Upper lobe of left lung (tissue), 6 donors: ENCODE results near the gene GAREM2. TPM values are rescaled to one million over a fixed set of nuclear protein-coding genes. Genes with fewer than 3 reads are reported as not detected.

Source experiments
- ATAC-seq, 2 donors: fragments of 200-7000 bp; cut with Tn5 transposase; one replicate each; pipeline ENCODE4 v1.9.1; 2022; ENCODE audit warnings: mild to moderate bottlenecking in 2 of 2, moderate library complexity in 2 of 2; ENCODE audit not compliant: low FRiP score in 2 of 2
- DNase-seq, 2 donors: peaks; one replicate each; pipeline ENCODE4 v3.0.0-alpha.2; 2019 to 2020
- H3K27ac ChIP-seq, 4 donors: fragments of 200-600 bp; sonication (generic); one replicate each; pipeline ENCODE4 v1.5.1; 2016 to 2019
- H3K27me3 ChIP-seq, 4 donors: fragments of 200-600 bp; sonication (generic); one replicate each; pipeline ENCODE4 v1.5.1; 2017 to 2019
- H3K36me3 ChIP-seq, 4 donors: fragments of 200-600 bp; sonication (generic); one replicate each; pipeline ENCODE4 v1.5.1; 2016 to 2019
- H3K4me1 ChIP-seq, 4 donors: fragments of 200-600 bp; sonication (generic); one replicate each; pipeline ENCODE4 v1.5.1; 2018 to 2019
- H3K4me3 ChIP-seq, 4 donors: fragments of 200-600 bp; sonication (generic); one replicate each; pipeline ENCODE4 v1.5.1; 2017 to 2019; ENCODE audit warnings: mild to moderate bottlenecking in 2 of 4, moderate library complexity in 1 of 4
- H3K9me3 ChIP-seq, 4 donors: fragments of 200-600 bp; sonication (generic); one replicate each; pipeline ENCODE4 v1.5.1; 2018 to 2019
- EP300 ChIP-seq, 4 donors: sonication (generic); formaldehyde crosslinking; IDR thresholded peaks; one replicate each; pipeline ENCODE4 v1.5.1; 2017; ENCODE audit warnings: antibody characterized with exemption in 4 of 4, control low read depth in 2 of 4
- POLR2A ChIP-seq, 4 donors: fragments of 450-650 bp; IDR thresholded peaks; one replicate each; pipeline ENCODE4 v1.5.1; 2016 to 2017; ENCODE audit warnings: antibody characterized with exemption in 4 of 4, mild to moderate bottlenecking in 2 of 4
- POLR2AphosphoS5 ChIP-seq, 2 donors: sonication (generic); formaldehyde crosslinking; IDR thresholded peaks; one replicate each; pipeline ENCODE4 v1.5.1; 2017; ENCODE audit warnings: antibody characterized with exemption in 2 of 2
- WGBS, 2 donors: methylation state at CpG; one replicate each; pipeline ENCODE4 v1.1.5; 2017 to 2018; 5-methylcytosine and 5-hydroxymethylcytosine counted together
- total RNA-seq, 6 donors: library from RNA; depleted of rRNA in 4 of 6; stranded (reverse); fragments of >200 nt in 4 of 6; gene quantifications; one replicate each; pipeline versions ENCODE4 v1.1.0 to v1.2.1, GENCODE V29; 2016 to 2021
- TF ChIP-seq, protein P1 (sequence below), 6 experiments: fragments of 450-650 bp in 4 of 6; fragments of 200-600 bp in 2 of 6; sonication (generic) in 2 of 6; IDR thresholded peaks; one replicate each; pipeline ENCODE4 v1.5.1; 2016 to 2019; ENCODE audit warnings: antibody characterized with exemption in 6 of 6
- donor health status: DM: no; HTN: no; CAD: no; lungs with moderate emphysema.
- donor health status: DM: no; HTN: yes; CAD: no; lungs with severe emphysema.

GAREM2 gene
- total RNA-seq, 6 donors from 2014 or later = 0.22 to 2.6 (median 0.49) TPM; not detected in 1

DNA sequence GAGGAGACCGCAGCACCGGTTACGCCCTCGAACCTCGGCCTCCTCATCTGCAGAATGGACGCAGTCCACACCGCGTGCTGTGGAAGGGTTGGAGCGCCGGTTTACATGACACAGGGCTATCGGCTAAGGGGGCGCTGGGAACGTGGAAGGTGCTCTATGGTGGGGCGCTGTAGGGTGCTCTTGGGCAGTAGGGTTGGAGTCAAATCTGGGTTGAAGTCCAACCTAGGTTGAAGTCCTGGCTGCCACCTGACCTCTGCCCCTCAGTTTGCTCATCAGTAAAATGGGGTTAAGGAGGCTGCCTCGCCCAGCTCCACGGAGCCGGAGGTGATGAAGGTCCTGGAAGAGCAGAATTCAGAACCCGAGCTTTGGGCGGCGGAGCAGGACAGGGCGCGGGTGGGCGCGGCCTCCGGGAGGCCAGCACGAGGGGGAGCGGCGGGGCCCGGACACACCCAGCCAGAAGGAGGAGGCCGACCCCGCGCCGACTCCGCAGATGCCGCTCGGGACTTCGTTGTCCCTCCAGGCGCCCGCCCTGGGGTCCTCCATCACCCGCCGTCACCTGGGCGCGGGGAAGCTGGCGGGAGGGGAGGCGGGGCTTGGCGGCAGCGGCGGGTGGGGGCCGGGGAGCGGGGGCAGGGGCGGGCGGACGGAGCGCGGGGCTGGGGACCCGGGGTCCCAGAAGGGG is 558 bp upstream of the GAREM2 start:
- Histone ChIP-seq H3K36me3 (no peaks in the 10 kb centered on the region), H3K4me3 (peak overlapping the region in 3 of 4 donors; percentile 33 to 47 (median 46)), H3K9me3 (no peaks in the 10 kb centered on the region), H3K4me1 (peaks cover 10 to 24% (median 15%) of the 10 kb centered on the region in 4 donors), H3K27me3 (peaks cover 0 to 29% (median 20%) of the 10 kb centered on the region in 4 donors), H3K27ac (no peak overlapping the region)
- TF ChIP-seq, protein P1, sequence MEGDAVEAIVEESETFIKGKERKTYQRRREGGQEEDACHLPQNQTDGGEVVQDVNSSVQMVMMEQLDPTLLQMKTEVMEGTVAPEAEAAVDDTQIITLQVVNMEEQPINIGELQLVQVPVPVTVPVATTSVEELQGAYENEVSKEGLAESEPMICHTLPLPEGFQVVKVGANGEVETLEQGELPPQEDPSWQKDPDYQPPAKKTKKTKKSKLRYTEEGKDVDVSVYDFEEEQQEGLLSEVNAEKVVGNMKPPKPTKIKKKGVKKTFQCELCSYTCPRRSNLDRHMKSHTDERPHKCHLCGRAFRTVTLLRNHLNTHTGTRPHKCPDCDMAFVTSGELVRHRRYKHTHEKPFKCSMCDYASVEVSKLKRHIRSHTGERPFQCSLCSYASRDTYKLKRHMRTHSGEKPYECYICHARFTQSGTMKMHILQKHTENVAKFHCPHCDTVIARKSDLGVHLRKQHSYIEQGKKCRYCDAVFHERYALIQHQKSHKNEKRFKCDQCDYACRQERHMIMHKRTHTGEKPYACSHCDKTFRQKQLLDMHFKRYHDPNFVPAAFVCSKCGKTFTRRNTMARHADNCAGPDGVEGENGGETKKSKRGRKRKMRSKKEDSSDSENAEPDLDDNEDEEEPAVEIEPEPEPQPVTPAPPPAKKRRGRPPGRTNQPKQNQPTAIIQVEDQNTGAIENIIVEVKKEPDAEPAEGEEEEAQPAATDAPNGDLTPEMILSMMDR (IDR thresholded peaks at IDR 0.05) = no peak
- TF ChIP-seq POLR2AphosphoS5 (IDR thresholded peaks at IDR 0.05) = no peak
- no peak for TF ChIP-seq EP300 (IDR thresholded peaks at IDR 0.05)
- TF ChIP-seq POLR2A (IDR thresholded peaks at IDR 0.05) = no peak
- WGBS, 2 donors = 25 to 68% methylated on average over 14 to 39 of the region's 56 CpGs
- peak in 1 of 2 donors; percentile 83 for DNase-seq
- ATAC-seq = no peak

DNA sequence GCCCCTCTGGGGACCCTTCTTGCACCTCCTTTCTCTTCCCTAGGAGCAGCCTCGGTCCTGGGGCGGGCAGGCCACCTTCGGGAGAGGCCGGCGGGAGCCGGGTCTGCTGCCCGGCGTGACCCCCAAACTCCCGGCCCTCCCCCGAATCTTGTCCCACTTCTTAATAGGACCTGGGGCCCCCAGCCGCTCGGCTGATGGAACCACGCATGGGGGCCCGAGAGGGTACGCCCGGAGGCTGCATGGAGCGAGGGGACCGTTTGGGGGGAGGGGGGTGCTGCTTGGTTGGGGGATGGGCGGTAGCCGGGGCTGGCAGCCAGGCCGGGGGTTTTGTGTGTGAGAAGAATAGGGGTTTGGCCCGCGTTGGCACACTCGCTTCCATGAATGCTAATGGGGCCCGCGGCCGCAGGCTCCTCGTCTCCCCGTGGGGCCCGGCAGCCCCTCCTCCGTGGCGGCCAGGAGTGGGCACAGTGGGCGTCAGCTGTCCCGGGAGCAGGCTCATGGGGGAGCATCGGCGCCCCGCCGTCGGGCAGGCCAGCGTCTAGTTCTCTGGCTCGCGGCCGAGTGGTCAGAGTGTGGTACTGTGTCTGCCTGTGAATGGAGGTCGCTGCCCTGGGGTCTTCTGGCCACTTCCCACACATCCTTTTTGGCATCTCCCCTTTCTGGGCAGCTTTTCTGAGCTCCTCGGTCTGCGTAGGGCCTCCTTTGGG is 1.0 kb downstream of the GAREM2 start:
- H3K27ac ChIP-seq = no peak overlapping the region
- no peak for TF ChIP-seq POLR2AphosphoS5 (IDR thresholded peaks at IDR 0.05)
- no peak for TF ChIP-seq POLR2A (IDR thresholded peaks at IDR 0.05)
- no peak for TF ChIP-seq EP300 (IDR thresholded peaks at IDR 0.05)
- TF ChIP-seq, protein P1 (IDR thresholded peaks at IDR 0.05) = no peak
- DNase-seq (peak; percentile 10 to 82), ATAC-seq (peak in 1 of 2 donors; percentile 5)
- H3K9me3 ChIP-seq = no peaks in the 10 kb centered on the region
- no peaks in the 10 kb centered on the region for H3K36me3 ChIP-seq
- WGBS, 2 donors = 18 to 20% methylated on average over 11 to 43 of the region's 46 CpGs
- H3K4me3 ChIP-seq = peak overlapping the region in 3 of 4 donors; percentile 33 to 47 (median 45)
- H3K4me1 ChIP-seq = peaks cover 10 to 30% (median 17%) of the 10 kb centered on the region in 4 donors
- peaks cover 0 to 33% (median 21%) of the 10 kb centered on the region in 4 donors for H3K27me3 ChIP-seq

DNA sequence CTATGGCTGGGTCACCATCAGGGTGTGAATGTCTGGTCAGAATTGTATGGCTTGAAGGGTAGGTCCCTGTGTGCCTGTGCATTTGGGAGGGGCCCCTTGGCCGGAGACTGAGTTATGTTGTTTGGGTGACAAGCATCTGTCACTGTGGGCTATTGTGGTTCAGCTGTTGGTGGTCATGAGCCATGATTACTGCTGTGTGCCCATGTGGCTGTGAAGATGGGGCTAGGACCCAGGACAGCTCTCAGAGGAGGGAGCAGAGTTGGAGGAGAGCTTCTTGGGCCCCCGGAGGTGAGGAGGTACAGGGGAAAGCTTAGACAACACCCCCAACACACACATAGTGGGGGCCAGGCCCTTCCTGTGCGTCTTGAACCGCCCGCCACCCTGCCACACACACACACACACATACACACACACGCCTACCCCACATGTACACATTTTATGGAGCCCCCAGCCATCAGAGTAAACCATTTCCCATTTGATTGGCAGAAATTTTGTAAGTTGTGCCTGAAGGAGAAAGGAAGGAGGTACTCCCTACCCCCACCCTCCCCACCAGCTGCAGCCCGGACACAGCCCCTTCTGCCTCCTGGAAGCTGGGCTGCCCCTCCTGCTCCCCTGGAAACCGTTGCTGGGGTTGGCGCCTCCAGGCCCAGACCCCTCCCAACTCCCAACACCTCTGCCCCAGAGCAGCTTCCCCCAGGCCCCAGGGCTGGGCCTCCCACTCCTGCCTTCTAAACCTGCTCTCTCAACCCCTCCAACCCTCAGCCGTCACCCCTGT is 2.0 kb downstream of the GAREM2 start:
- peak in 1 of 2 donors; percentile 14 for DNase-seq
- TF ChIP-seq EP300 (IDR thresholded peaks at IDR 0.05) (no peak), POLR2A (IDR thresholded peaks at IDR 0.05) (no peak), POLR2AphosphoS5 (IDR thresholded peaks at IDR 0.05) (no peak)
- no peak for ATAC-seq
- Histone ChIP-seq H3K27me3 (peaks cover 0 to 43% (median 24%) of the 10 kb centered on the region in 4 donors), H3K4me1 (peaks cover 16 to 40% (median 25%) of the 10 kb centered on the region in 4 donors), H3K27ac (no peak overlapping the region), H3K36me3 (no peaks in the 10 kb centered on the region), H3K9me3 (no peaks in the 10 kb centered on the region), H3K4me3 (no peak overlapping the region)
- 73 to 81% methylated on average over 7 to 10 of the region's 10 CpGs for WGBS, 2 donors

DNA sequence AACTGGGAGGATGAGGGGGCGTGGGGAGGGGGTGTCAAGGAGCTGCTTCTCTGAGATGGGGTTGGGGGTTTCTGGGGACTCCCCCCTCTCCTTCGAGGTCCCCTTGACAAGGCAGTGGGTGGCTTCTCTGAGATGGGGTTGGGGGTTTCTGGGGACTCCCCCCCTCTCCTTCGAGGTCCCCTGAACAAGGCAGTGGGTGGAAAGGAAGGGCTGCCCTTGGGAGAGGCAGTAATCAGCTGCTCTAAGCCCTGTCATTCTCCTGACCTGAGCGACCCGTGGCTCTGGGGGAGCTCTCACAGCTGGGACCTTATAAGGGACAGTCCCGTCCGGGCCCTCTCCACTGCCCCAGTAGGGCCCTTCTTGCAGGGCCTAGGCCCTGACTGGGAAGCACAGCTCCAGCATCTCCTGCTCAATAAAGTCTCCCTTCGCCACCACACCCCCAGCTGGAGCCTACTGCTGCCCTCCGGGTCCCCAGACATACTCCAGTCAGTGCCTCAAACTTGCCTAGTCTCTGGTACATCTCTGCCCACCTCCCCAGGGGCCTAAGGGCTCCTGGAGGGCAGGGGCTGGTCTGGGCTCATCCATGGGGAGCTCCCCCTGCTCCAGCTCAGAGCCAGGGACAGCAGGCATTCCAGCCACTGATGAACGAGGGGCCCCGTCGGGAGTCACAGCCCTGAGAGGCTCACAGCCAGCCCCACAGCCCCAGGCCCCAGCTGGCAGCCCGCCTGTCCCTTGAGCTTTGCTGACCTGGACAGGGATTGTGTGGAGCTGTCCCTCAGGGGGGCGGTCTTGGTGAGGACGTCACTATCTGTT is 2.8 kb downstream of the GAREM2 start:
- no peak for ATAC-seq
- Histone ChIP-seq H3K9me3 (no peaks in the 10 kb centered on the region), H3K27ac (no peak overlapping the region), H3K27me3 (peaks cover 0 to 47% (median 24%) of the 10 kb centered on the region in 4 donors), H3K4me3 (no peak overlapping the region), H3K4me1 (peaks cover 16 to 41% (median 25%) of the 10 kb centered on the region in 4 donors), H3K36me3 (no peaks in the 10 kb centered on the region)
- TF ChIP-seq EP300 (IDR thresholded peaks at IDR 0.05) = no peak
- no peak for TF ChIP-seq POLR2A (IDR thresholded peaks at IDR 0.05)
- no peak for TF ChIP-seq POLR2AphosphoS5 (IDR thresholded peaks at IDR 0.05)
- TF ChIP-seq, protein P1 (IDR thresholded peaks at IDR 0.05) = no peak
- 76 to 84% methylated on average over 9 to 15 of the region's 15 CpGs for WGBS, 2 donors
- DNase-seq = peak; percentile 17 to 67
